GM21447 (cell line): ENCODE measurements around the gene NOD1.

ENCODE experiments used
- ATAC-seq: cut with Tn5 transposase; IDR thresholded peaks from one replicate; pipeline ENCODE4 v1.9.1; 2021; ENCODE audit not compliant: unreplicated experiment

Gene NOD1

DNA sequence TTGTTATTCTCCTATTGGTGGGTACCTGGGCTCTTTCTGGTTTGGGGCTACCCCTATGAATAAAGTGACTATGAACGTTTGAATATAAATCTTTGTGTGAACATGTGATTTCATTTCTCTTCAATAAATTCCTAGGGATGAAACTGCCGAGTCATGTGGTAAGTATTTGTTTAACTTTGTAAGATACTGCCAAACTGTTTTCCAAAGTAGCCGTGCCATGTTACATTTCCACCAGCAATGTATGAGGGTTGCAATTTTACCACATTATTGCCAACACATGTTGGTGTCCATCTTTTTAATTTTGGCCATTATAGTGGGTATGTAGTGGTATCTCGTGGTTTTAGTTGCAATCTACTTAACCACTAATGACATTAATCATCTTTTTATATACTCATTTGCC, 99.5 kb downstream of the NOD1 start:
- ATAC-seq, result no peak

DNA sequence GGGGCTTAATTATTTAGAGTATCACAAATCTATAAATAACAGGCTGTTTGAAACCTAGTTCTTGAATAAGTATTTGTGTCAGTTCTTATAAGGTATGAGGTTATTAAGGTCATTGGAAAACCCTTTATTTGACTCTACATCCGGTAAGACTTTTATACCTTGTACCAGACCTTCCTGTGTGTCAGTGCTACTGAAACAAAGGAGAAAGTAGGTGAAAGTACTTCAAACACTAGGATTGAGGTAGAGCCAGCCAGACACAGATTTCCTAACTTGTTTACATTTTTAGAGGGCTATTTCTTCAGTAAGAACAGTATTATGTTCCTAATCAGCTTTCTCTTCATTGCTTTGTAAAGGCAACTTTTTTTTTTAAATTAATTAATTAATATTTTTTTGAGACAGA, 100.3 kb downstream of the NOD1 start:
- no peak for ATAC-seq
